Subcutaneous adipose tissue (tissue), 4 donors: ENCODE data around the gene ACTR5. TPM values are rescaled to one million over a fixed set of nuclear protein-coding genes. Genes with fewer than 3 reads are reported as not detected.

Experiments
- CTCF ChIP-seq: fragments of 450-650 bp; IDR thresholded peaks from one replicate; pipeline ENCODE4 v1.5.1; 2016; ENCODE audit warnings: low read depth, mild to moderate bottlenecking, control low read depth, antibody characterized with exemption, moderate library complexity
- total RNA-seq, 4 donors: library from RNA; depleted of rRNA; stranded (reverse); fragments of >200 nt; gene quantifications; one replicate each; pipeline ENCODE4 v1.1.0, GENCODE V29; 2016

ACTR5 gene
- total RNA-seq, 4 donors from 2014 or later = 7.3 to 9.9 (median 8.4) TPM

DNA sequence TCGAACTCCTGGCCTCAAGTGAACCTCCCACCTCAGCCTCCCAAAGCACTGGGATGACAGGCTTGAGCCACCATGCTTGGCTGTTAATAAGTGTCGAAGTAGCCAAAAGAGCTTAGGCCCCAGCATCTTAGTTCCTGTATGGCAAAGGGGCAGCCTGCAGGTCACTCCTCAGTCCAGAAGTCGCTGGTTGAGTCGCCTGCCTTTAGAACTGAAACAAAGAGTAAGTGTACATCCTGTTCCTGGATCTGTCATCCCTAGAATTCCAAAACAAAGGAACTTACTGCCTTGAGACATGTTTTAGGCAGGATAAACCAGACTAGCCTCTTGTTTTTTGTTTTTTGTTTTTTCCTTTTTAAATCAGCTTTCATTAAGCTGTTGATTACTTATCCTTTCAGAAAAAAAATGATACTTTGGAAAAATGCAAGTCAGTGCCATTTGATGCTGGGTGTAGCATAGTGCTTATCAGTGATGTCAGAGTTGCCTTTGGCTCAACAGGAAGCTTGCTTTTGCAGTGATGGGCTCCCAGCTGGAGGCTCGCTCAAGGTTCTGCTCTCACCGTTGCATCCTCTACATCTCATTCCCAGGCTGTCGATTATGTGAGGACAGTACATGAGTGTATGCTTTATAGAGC lies 9.0 kb downstream of the ACTR5 start:
- TF ChIP-seq CTCF = no peak

DNA sequence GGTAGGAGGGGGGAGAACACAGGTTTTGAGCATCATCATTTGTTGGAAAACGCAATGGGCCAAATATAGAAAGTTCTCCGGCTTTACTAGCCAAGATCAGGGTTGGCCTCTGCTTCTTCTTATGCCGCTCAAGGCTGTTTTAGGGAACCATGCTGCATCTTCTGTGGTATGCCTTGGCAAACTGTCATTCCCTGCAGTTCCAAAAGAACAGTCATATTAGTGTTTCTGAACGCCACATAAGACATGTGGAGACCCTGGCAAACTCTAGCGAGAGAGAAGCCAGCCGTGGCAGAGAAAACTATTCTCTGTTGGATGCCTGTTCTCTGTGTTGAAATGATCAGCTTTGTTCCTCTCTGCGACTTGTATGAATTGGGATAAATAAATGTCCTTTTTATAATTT lies 10.8 kb downstream of the ACTR5 start:
- no peak for TF ChIP-seq CTCF

- no peak for TF ChIP-seq CTCF
Measured at GRCh38 chr20:38760978-38761377, 12.7 kb downstream of the ACTR5 start.

- TF ChIP-seq CTCF = no peak
Measured at GRCh38 chr20:38762174-38762573, 13.9 kb downstream of the ACTR5 start.

- TF ChIP-seq CTCF = no peak
Measured at GRCh38 chr20:38763616-38764015, 15.4 kb downstream of the ACTR5 start.

DNA sequence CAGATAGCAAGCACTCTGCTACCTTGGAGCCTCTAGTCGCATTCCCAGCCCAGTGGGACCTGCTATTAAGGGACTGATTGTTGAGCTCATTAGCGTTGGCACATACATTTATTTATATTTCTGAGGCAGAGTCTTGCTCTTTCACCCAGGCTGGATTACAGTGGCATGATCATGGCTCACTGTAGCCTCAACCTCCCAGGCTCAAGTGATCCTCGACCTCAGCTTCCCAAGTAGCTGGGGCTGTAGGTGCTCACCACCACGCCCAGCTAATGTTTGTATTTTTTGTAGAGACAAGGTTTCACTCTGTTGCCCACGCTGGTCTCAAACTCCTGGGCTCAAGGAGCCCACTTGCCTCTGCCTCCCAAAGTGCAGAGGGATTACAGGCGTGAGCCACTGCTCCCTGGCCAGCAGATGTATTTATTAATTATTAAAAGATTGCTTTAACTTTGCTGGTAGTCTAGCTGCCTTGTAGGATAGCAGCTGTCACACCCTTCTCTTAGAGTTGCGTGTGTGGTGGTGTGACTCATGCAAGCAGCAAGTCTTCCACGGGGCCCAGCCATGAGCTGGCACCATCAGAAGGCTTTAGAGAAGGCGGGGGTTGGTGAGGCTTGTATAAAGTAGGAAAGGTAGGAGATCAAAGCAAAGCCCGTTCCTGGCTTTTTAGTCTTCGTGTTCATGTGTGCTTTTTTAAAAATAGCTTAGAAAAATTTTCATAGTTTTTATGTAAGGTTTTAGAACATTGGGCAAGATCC lies 16.5 kb downstream of the ACTR5 start:
- TF ChIP-seq CTCF = no peak

DNA sequence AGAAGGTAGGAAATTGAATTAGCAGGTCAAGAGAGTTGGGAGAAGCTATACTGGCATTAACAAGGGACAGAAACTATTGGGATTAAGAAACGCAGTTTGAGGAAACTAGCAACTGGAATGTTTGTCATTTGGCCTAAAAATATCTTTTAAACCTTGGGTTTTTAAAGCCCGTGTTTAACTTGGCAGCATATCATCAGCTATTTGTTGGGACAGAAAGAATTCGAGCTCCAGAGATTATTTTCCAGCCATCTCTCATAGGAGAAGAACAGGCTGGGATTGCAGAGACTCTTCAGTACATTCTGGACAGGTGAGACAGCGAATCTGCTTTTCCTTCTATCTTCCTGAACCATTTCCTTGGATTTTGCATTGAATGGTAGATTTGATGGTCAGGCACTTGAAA lies 17.8 kb downstream of the ACTR5 start:
- TF ChIP-seq CTCF = no peak
